GM12801 (cell line): ENCODE results near the gene COX7A2L.

Experiments
- CTCF ChIP-seq: IDR thresholded peaks from one replicate; pipeline ENCODE4 v1.5.1; 2011; ENCODE audit warnings: control low read depth; ENCODE audit not compliant: insufficient read length; ENCODE audit errors: extremely low read depth

COX7A2L gene, protein sequence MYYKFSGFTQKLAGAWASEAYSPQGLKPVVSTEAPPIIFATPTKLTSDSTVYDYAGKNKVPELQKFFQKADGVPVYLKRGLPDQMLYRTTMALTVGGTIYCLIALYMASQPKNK

GRCh38 chr2:42360890-42361727 lies at the start of gene COX7A2L:
Gene COX7A2L (minus strand): TSS chr2:42361217. CDS start chr2:42361161, 56 bp downstream.
- no peak for TF ChIP-seq CTCF

- no peak for TF ChIP-seq CTCF
Observed at GRCh38 chr2:42408009-42408408, 47.0 kb upstream of the COX7A2L start.

DNA sequence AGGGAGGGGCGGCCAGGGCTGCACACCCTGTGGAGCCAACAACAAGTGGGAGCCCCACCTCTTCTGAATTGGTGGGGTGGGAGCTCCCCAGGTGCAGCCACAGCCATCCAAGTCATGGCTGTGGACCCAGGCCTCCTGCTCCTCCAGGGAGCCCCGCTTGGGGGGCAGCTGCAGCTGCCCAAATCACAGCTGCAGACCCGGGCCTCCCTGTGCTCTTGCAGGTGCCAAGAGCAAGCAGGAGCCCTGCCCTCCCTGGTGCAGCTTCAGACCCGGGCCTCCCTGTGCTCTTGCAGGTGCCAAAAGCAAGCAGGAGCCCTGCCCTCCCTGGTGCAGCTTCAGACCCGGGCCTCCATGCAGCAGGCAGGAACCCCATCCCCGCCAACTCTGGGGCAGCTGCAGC lies 46.5 kb upstream of the COX7A2L start:
- TF ChIP-seq CTCF, result no peak

DNA sequence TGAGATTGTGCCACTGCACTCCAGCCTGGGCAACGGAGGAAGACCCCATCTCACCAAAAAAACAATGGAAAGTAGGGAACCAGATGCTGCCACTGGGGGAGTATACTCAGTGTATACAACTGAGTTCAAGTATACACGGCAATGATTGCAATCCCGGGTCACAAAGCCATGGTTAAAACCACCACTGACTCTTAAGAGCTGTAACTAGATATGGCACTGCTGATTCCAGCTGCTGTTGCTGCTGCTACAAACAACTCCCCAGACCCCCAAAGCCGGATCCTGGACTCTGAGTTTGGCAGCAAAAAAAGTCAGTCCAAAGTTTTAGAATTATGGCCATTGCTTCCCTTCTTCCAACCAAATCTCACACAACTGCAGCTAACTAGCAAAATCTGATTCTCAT lies 43.7 kb upstream of the COX7A2L start:
- TF ChIP-seq CTCF, result no peak

GRCh38 chr2:42401773-42402172 lies 40.8 kb upstream of the COX7A2L start:
- no peak for TF ChIP-seq CTCF

- no peak for TF ChIP-seq CTCF
Observed at GRCh38 chr2:42392191-42392590, 31.2 kb upstream of the COX7A2L start.

- TF ChIP-seq CTCF, result no peak
Observed at GRCh38 chr2:42390401-42390969, 29.5 kb upstream of the COX7A2L start.
